ENCODE results near the gene RIGI. TPM values are rescaled to one million over a fixed set of nuclear protein-coding genes. Genes with fewer than 3 reads are reported as not detected.
"Not testable (repeated sequence)": the region's sequence is repeated elsewhere in the genome, so short reads cannot be mapped to it uniquely, and the experiment has no call there.

RIGI gene
- polyA plus RNA-seq, 12 donors, result 3.3 to 10.5 (median 7.4) TPM; not detected in 1

- DNase-seq, result no peak
Measured at GRCh38 chr9:32533336-32533735, 7.3 kb upstream of the RIGI start.

GRCh38 chr9:32526707-32527048, 682 bp upstream of the RIGI start:
- no peak for DNase-seq

GRCh38 chr9:32525709-32526030, 326 bp downstream of the RIGI start:
- no peak for DNase-seq

GRCh38 chr9:32524892-32525708, 896 bp downstream of the RIGI start:
- DNase-seq, result no peak

- not testable (repeated sequence) for DNase-seq
Measured at GRCh38 chr9:32524558-32524891, 1.5 kb downstream of the RIGI start.

GRCh38 chr9:32523910-32524309, 2.1 kb downstream of the RIGI start:
- DNase-seq, result no peak

- DNase-seq, result no peak
Measured at GRCh38 chr9:32518276-32518675, 7.7 kb downstream of the RIGI start.

- DNase-seq, result no peak
Measured at GRCh38 chr9:32516241-32516640, 9.8 kb downstream of the RIGI start.

- DNase-seq, result no peak
Measured at GRCh38 chr9:32508728-32509127, 17.3 kb downstream of the RIGI start.

- no peak for DNase-seq
Measured at GRCh38 chr9:32503008-32503407, 23.0 kb downstream of the RIGI start.

GRCh38 chr9:32502464-32502863, 23.5 kb downstream of the RIGI start:
- DNase-seq, result no peak

- no peak for DNase-seq
Measured at GRCh38 chr9:32501868-32502267, 24.1 kb downstream of the RIGI start.

GRCh38 chr9:32500768-32501167, 25.2 kb downstream of the RIGI start:
- no peak for DNase-seq

GRCh38 chr9:32497921-32498320, 28.1 kb downstream of the RIGI start:
- no peak for DNase-seq

GRCh38 chr9:32490601-32491000, 35.4 kb downstream of the RIGI start:
- no peak for DNase-seq

- no peak for DNase-seq
Measured at GRCh38 chr9:32487981-32488380, 38.0 kb downstream of the RIGI start.

GRCh38 chr9:32486839-32487562, 39.0 kb downstream of the RIGI start:
- no peak for DNase-seq

- DNase-seq, result no peak
Measured at GRCh38 chr9:32483343-32483742, 42.7 kb downstream of the RIGI start.

Other genes starting within 250 kb of the RIGI start
- 10 to 100 TPM in 11 of 12 donors, not detected in 1; 14.2 to 31.0 (median 26.7) TPM for gene ACO1, start 141.6 kb downstream of the RIGI start, polyA plus RNA-seq (ENCODE audit: insufficient read length in 12 of 12)
- 10 to 100 TPM in 7 of 12 donors, 1 to 10 TPM in 4, not detected in 1; 8.4 to 13.4 (median 10.6) TPM for gene SMIM27, start 26.1 kb upstream of the RIGI start, polyA plus RNA-seq (ENCODE audit: insufficient read length in 12 of 12)
- gene TOPORS, start 26.4 kb upstream of the RIGI start, polyA plus RNA-seq (ENCODE audit: insufficient read length in 12 of 12), result 10 to 100 TPM in 11 of 12 donors, not detected in 1; 17.4 to 28.3 (median 21.2) TPM
- gene NDUFB6, start 47.0 kb upstream of the RIGI start, polyA plus RNA-seq (ENCODE audit: insufficient read length in 12 of 12), result 10 to 100 TPM in 11 of 12 donors, not detected in 1; 26.9 to 67.7 (median 64.7) TPM
- gene TAF1L, start 109.5 kb upstream of the RIGI start, polyA plus RNA-seq (ENCODE audit: insufficient read length in 12 of 12), result under 1 TPM in 7 of 12 donors, not detected in 5; 0.03 to 0.08 (median 0.05) TPM

Data from muscle of arm (tissue), 12 donors.